Stimulated activated CD8-positive, alpha-beta memory T cell treated with anti-CD3 and anti-CD28 coated beads, Interleukin-2, amount 100 ng/mL, for 1 hour (primary cell): ENCODE measurements around the gene NPAS1.
"Not testable (repeated sequence)": the region's sequence is repeated elsewhere in the genome, so short reads cannot be mapped to it uniquely, and the experiment has no call there.

Experiments used
- DNase-seq, 2 donors: peaks; one replicate each; pipeline ENCODE4 v3.0.0-alpha.2; 2020; ENCODE audit warnings: low read depth in 2 of 2

The NPAS1 gene

GRCh38 chr19:46990991-46991676 is 28.5 kb upstream of the NPAS1 start:
- DNase-seq, result peak; percentile 30 to 35

GRCh38 chr19:46992699-46993535 is 26.7 kb upstream of the NPAS1 start:
- DNase-seq, result no peak

DNA sequence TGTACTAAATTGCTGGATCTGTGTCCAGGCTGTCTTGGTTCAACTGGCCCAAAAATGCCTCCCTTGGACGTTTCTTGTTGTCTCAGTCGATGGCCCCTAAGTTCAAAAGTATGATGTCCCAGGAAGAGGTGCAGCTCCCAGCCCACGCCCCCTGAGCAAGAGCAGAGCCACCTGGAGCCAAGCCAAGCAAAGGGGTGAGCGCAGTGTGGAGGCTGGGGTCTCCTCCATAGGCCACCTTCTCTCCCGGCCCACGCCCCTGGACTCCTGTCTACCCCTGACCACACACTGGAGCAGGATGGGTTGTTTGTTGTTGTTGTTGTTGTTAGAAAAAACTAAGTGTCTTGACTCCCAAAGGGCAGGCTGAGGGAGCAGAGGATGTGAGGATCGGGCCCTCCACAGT is 26.0 kb upstream of the NPAS1 start:
- no peak for DNase-seq

DNA sequence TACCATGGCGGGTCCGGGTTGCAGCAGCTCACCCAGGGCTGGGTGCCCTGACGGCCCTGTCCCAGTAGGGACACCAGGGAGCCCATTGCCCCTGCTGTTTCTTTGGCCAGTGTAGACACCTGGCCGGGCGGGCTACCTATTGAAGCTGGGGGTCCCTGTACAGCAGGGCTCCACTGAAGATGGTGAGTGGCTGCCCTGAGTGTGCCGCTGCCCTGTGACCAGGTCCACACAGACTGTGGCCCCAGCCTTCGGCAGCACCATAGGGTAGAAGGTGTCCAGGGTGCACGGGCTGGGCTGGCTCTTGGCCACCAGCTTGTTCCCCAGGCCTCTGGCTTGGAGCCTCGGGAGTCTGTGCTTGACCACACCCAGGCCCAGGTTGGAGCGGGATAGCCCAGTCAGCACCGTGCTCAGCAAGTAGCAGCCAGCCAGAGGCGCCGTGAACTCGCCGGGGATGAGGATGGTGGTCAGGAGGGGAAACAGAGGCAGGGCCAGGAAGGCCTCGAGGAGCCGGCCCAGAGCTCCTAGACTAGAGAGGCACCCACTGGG is 25.4 kb upstream of the NPAS1 start:
- no peak for DNase-seq

GRCh38 chr19:46995492-46995891 is 24.1 kb upstream of the NPAS1 start:
- no peak for DNase-seq

DNA sequence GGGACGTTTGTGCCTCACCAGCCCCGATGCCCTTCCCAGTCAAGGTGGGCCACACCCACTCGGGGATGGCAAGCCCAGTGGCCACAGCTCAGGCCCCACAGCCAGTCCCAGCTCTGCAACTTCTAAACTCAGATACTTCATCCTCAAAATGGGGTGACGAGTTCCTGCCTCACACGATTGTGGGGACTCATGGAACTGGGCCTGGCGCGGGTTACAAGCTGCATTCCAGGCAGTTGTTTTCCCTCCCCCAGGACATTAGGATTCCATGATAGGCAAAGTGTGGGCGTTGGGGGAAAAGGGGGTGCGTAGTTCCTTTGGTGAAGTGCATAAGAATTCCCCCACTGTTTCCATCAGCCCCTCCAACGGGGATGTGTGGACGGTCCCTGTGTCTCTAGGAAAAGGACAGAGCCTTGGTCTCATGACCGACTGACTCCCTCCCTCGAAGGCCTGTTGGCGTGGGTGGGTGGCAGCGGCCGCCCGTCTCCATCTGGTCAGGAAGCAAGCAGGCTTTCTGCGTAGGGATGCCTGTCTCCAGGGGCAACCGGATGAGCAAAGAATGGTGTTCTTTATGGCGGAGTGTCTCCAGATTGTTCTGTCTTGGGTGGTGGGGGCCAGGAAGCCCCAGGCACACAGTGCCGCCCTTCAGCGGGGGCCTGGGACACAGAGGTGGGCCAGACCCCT is 21.1 kb upstream of the NPAS1 start:
- no peak for DNase-seq

GRCh38 chr19:46999377-46999776 is 20.3 kb upstream of the NPAS1 start:
- DNase-seq, result no peak

GRCh38 chr19:46999878-47000277 is 19.8 kb upstream of the NPAS1 start:
- no peak for DNase-seq

- no peak for DNase-seq
Measured at GRCh38 chr19:47000373-47000772, 19.3 kb upstream of the NPAS1 start.

GRCh38 chr19:47001584-47001983 is 18.1 kb upstream of the NPAS1 start:
- no peak for DNase-seq

DNA sequence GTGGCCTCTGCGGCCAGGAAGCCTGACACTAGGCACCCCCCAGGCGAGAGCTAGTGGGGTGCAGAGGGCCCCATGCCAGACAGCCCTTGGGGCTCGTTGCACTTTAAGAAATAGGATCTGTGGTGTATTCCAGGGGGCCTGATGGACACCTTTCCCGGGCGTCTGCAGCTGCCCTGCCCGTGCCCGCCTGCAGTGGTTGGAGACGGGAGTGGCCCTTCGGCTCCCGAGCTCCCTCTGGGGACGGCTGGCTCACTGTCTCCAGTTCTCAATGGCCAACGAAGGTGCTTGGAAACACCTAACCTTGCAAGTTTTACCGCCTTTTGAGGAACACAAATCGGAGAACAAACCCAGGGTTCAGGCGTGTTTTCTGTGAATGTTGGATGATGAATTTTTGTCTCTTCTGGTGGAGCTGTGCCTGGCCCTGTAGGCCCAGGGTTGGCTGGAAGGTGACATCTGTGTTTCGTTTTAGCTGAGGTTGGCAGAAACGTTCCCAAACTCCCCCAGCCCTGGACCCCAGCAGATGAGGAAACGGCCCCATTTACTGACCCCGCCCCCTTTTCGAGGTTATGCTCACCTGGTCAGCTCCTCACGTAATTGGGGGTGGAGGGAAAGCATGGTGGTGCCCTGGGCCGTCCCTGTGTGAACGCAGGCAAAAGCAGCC is 17.4 kb upstream of the NPAS1 start:
- DNase-seq, result no peak

DNA sequence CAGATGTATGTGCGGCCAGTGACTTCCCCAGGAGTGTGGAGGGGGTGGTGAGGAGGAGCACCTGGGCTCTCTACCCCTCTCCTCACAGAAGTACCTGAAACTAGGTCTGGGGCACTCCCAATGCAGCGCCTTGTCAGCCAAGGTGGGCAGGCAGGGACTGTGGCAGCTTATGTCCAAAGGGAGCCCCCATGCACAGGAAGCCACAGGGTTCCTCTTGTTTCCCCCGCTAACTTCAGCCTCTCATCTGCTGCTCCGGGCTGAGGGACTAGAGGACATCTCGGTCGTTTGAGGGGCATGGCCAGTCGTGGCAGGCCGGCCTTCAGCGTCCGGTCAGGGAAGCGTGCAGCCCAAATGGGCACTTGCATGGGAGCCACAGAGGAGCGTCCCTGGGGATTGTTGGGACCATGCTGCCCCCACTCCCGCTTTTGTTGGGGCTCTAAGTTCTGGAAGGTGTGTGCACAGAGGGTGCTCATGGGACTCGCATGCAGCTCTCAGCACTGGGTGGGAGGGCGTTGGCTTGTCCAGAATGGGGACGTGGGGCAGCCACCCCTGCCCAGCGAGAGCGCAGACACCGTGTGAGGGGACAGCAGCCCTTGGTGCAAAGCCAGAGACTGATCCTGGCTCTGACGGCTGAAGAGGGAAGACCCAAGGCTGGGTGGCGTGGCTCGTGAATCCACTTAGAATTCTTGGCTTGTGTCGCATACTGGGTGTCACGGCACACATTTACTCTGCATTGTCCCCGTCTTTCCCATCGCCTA is 16.6 kb upstream of the NPAS1 start:
- DNase-seq, result no peak

- no peak for DNase-seq
Measured at GRCh38 chr19:47003611-47004465, 15.8 kb upstream of the NPAS1 start.

DNA sequence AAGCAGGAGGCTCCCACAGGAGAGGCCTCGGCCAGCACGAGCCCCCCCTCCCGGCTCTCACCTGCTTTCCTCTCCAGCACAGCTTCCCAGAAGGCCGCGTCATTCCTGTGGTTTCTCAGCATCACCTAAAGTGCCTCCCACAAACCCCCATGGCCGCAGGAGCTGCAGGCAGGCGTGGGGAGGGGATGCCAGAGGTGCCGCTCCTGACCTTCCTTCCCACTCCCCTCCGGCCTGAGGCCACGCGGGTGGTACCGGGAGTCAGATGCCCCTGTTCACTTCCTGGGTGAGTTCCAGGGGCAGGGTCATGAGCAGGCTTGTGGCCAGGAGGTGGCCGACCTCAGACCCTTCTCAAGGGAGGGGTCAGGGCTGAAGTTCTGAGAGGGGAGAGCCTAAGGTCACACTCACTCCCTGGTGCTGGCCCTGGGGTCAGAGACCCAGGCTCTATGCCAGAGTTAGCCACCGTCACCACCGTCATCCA is 14.4 kb upstream of the NPAS1 start:
- DNase-seq, result no peak

GRCh38 chr19:47005873-47006272 is 13.8 kb upstream of the NPAS1 start:
- DNase-seq, result no peak

DNA sequence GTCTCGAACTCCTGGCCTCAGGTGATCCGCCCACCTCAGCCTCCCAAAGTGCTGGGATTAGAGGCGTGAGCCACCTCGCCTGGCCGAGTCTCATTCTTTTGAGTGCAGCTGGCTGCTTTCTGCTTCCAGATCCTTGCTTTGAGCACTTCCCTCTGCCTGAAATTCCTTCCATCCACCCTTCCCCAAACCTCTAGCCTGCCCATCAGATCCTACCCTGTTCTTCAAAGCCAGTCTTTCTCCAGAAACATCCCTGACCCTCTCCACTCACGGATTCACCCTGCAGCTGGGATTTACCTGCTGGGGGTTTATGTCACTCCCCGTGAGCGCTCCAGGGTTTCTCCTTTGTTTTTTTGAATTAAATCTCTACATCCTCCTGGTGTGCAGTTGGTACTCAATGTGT is 13.1 kb upstream of the NPAS1 start:
- no peak for DNase-seq

DNA sequence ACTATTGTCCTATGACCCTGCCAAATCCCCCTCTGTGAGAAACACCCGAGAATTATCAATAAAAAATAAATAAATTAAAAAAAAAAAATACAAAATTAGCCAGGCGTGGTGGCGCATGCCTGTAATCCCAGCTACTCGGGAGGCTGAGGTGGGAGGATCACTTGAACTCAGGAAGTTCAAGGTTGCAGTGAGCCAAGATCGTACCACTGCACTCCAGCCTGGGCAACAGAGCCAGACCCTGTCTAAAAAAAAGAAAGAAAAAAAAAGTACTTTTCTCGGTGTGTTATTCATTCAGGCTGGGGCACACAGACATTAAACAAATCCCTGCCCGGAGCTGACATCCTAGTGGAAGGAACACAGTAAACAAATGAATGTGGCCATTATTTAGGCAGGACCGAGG is 9.1 kb upstream of the NPAS1 start:
- not testable (repeated sequence) for DNase-seq

DNA sequence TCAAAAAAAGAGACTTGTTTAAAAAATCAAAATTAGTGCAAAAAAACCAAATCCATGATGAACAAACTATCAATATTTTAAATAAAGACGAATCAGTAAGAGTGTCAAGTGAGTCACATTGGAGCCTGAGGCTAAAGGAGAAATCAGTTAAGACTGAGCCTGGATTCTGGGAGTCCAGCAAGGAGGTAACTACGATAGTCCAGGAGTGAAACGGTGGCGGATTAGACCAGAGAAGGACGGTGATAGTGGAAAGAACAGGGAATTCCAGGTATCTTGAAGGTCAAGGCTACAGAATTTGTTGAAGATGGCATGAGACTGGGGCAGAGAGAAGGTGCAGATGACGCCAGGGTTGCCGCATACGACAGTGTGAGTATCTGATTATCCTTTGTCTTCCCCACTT is 7.0 kb upstream of the NPAS1 start:
- no peak for DNase-seq

DNA sequence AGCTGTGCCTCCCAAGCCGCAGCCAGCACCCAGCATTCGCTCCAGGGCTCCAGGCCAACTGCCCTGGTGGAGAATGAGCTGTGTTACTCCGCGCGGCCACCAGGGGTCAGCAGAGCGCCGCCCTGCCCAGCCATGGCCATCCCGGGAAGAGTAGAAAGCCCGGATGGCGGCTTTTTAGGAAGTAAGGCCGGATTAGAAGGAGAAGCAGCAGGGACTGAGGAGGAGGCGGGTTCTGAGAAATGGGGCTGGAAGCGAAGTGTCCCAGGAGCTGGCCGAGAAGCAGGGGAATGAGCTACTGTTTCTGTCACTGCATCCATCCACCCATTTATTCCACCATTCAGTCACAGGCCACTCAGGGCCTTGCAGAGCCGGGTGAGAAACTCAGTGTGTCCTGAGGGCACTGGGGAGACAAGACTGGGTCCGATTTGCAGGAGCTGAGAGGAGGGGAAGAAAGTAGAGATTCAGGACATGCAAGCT is 6.6 kb upstream of the NPAS1 start:
- peak; percentile 33 to 35 for DNase-seq

GRCh38 chr19:47018923-47019322 is 714 bp upstream of the NPAS1 start:
- no peak for DNase-seq
